GM12873 (cell line): ENCODE results near the gene BHLHA9.

ENCODE experiments used
- TF ChIP-seq, protein P1 (sequence below): IDR thresholded peaks from 2 replicates; pipeline ENCODE4 v1.5.1; 2012; ENCODE audit warnings: low read depth, mild to moderate bottlenecking, moderate library complexity, low read length, control low read depth; ENCODE audit not compliant: insufficient read depth; ENCODE audit errors: missing control alignments

BHLHA9 gene

DNA sequence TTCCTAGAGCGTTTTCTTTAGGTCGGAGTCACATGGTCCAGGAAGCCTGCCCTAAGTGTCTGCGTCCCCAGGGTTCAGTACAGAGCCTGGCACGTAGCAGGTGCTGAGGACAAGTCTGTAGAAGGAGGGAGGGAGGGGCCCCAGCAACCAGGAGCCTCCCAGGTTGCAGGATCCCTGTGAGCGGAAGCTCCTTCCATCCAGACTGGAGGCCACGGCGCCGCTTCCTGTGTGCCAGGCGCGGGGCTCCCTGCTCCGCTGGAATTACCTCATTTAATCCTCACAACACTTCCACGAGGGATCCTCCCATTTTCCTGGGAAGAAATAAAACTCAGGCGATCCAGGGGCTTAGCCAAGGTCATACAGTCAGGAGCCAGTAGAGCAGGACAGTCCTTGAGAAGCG lies 31.3 kb downstream of the BHLHA9 start:
- TF ChIP-seq, protein P1, sequence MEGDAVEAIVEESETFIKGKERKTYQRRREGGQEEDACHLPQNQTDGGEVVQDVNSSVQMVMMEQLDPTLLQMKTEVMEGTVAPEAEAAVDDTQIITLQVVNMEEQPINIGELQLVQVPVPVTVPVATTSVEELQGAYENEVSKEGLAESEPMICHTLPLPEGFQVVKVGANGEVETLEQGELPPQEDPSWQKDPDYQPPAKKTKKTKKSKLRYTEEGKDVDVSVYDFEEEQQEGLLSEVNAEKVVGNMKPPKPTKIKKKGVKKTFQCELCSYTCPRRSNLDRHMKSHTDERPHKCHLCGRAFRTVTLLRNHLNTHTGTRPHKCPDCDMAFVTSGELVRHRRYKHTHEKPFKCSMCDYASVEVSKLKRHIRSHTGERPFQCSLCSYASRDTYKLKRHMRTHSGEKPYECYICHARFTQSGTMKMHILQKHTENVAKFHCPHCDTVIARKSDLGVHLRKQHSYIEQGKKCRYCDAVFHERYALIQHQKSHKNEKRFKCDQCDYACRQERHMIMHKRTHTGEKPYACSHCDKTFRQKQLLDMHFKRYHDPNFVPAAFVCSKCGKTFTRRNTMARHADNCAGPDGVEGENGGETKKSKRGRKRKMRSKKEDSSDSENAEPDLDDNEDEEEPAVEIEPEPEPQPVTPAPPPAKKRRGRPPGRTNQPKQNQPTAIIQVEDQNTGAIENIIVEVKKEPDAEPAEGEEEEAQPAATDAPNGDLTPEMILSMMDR: no peak

GRCh38 chr17:1302761-1303160 lies 32.5 kb downstream of the BHLHA9 start:
- TF ChIP-seq, protein P1: no peak

DNA sequence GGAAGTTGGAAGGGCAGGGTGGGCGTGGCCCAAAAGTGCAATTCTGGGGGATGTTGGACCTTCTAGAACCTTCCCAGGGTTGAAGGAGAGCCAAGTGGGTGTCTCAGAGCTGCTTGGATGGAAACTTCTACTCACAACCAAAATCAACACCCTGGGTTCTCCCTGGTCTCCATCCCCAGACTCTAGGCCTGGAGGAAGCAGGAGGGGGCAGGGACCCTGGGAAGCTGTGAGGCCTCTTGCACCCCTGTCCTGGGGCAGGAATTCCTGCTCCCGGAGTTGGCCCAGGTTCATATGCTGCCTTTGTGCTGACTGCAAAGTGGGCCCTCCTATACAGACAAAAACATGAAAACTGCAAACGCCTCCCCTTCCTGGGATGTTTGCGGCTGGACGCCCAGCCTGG lies 34.3 kb downstream of the BHLHA9 start:
- TF ChIP-seq, protein P1: no peak

- TF ChIP-seq, protein P1: no peak
Observed at GRCh38 chr17:1304962-1305563, 34.8 kb downstream of the BHLHA9 start.

DNA sequence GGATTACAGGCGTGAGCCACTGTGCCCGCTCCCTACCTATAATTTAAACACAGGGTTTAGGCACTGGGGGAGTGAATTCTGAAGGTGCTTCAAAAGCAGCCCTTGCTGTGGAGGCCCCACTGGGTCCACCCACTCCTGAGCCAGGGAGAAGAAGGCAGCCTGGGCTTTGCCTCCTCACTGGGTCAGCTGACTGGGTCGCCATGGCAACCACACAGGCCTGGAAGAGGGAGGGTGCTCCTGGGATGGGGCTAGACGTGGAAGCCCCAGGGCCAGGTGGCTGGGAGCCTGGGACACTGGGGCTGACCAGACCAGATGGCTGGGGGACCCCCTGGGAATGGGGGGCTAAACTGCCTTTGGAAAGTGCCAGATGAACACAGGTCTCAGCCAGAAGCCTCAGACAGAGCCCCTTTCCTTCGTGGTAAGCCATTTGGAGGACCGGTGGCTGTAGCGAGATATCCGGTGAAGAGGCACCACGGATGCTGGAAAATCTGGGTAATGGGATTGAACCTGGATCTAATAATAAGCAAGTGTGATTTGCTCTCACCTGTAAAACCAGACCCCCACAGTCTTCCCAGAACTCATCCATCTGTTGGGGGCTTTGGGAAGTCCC lies 42.1 kb downstream of the BHLHA9 start:
- TF ChIP-seq, protein P1: no peak

DNA sequence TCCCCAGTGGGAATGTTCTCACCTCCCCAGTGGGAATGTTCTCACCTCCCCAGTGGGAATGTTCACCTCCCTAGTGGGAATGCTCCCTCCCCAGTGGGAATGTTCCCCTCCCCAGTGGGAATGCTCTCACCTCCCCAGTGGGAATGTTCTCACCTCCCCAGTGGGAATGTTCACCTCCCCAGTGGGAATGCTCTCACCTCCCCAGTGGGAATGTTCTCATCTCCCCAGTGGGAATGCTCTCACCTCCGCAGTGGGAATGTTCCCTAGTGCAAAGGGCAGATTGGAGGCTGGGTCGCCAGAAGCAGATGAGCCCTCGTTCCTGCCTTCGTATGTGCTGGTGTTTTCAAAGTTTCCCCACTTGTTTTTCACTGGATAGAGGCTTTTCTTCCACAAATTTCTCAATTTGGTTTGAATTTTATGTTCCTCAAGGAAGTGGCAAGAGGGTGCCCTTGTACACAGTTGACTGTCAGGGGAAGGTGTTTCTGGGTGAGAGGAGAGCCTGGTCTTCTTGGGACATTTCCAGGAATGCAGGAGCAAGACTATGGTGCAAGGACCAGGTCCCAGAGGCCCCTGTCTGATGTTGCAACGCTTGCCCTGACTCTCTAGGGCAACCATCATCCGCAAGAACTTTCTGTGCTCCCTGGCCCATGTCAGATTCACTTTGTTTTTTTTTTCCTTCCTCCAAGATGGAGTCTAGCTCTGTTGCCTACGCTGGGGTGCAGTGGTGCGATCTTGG lies 43.2 kb downstream of the BHLHA9 start:
- TF ChIP-seq, protein P1: no peak

DNA sequence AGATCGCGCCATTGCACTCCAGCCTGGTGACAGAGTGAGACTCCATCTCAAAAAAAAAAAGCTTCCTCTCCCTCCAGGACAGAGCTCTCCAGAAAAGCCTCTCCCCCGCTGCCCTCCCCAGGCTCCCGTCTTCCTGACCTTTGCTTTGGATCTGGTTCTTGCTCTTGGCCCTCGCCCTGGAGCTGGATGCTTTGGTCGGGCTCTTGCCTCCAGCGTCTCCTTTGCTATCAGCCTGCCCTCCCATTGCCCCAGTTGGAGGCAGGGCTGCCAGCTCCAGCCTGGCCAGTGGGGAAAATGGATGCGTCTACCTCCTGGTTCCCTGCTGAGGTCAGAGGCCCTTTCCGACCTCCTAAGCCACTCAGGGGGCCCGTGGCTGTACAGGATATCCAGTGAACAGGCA lies 45.2 kb downstream of the BHLHA9 start:
- TF ChIP-seq, protein P1: no peak
